GM23338 (cell line): Measurements from ENCODE around the gene ACYP1. TPM values are rescaled to one million over a fixed set of nuclear protein-coding genes. Genes with fewer than 3 reads are reported as not detected.

Experiments used
- ATAC-seq: fragments of 200-7000 bp; cut with Tn5 transposase; 3 replicates; pipeline ENCODE4 v1.9.1; 2020
- DNase-seq: peaks from one replicate; pipeline ENCODE4 v3.0.0-alpha.2; 2015; ENCODE audit warnings: low spot score
- H2AFZ ChIP-seq: fragments of 200-600 bp; sonication (generic); 2 replicates; pipeline ENCODE4 v1.8.0; 2016; ENCODE audit warnings: antibody characterized with exemption, mild to moderate bottlenecking, moderate library complexity
- H3F3A ChIP-seq: fragments of 200-600 bp; sonication (generic); replicated peaks from 2 replicates; pipeline ENCODE4 v1.8.0; 2017; ENCODE audit warnings: antibody characterized with exemption, mixed run types, low read depth
- H3K27ac ChIP-seq: fragments of 200-600 bp; sonication (generic); 2 replicates; pipeline ENCODE4 v1.6.1; 2016; ENCODE audit warnings: low read depth
- H3K27me3 ChIP-seq: fragments of 200-600 bp; sonication (generic); 2 replicates; pipeline ENCODE4 v1.8.0; 2016; ENCODE audit warnings: mild to moderate bottlenecking, mixed run types, moderate library complexity; ENCODE audit not compliant: insufficient read depth
- H3K36me3 ChIP-seq: fragments of 200-600 bp; sonication (generic); 2 replicates; pipeline ENCODE4 v1.8.0; 2016; ENCODE audit warnings: mild to moderate bottlenecking; ENCODE audit not compliant: insufficient read depth
- H3K4me1 ChIP-seq: fragments of 200-600 bp; sonication (generic); 2 replicates; pipeline ENCODE4 v1.8.0; 2016; ENCODE audit warnings: mild to moderate bottlenecking, moderate library complexity; ENCODE audit not compliant: insufficient read depth
- H3K4me2 ChIP-seq: fragments of 200-600 bp; sonication (generic); 2 replicates; pipeline ENCODE4 v1.7.1; 2017; ENCODE audit warnings: mixed run types
- H3K4me3 ChIP-seq: fragments of 200-600 bp; sonication (generic); 2 replicates; pipeline ENCODE4 v1.6.1; 2016; ENCODE audit warnings: mixed run types
- H3K79me2 ChIP-seq: fragments of 200-600 bp; sonication (generic); replicated peaks from 2 replicates; pipeline ENCODE4 v1.8.0; 2017; ENCODE audit warnings: mild to moderate bottlenecking; ENCODE audit not compliant: insufficient read depth
- H3K9me2 ChIP-seq: fragments of 200-600 bp; sonication (generic); 2 replicates; pipeline ENCODE4 v1.8.0; 2017; ENCODE audit not compliant: insufficient read depth
- H4K20me1 ChIP-seq: fragments of 200-600 bp; sonication (generic); replicated peaks from 2 replicates; pipeline ENCODE4 v1.8.0; 2017; ENCODE audit warnings: mild to moderate bottlenecking; ENCODE audit not compliant: insufficient read depth
- H3K27ac Mint-ChIP-seq: 2 replicates; pipeline ENCODE4 v1.8.0; 2020; ENCODE audit warnings: inconsistent platforms, mild to moderate bottlenecking, moderate library complexity, mixed read lengths
- H3K27me3 Mint-ChIP-seq: 3 replicates; pipeline ENCODE4 v1.8.0; 2022; ENCODE audit warnings: low read depth, mild to moderate bottlenecking, moderate library complexity, mixed read lengths, inconsistent platforms; ENCODE audit not compliant: insufficient read depth, poor library complexity
- H3K36me3 Mint-ChIP-seq: 3 replicates; pipeline ENCODE4 v1.8.0; 2021; ENCODE audit warnings: low read depth, mild to moderate bottlenecking, inconsistent platforms, moderate library complexity, mixed read lengths
- H3K4me1 Mint-ChIP-seq: 3 replicates; pipeline ENCODE4 v1.8.0; 2020; ENCODE audit warnings: mild to moderate bottlenecking, inconsistent platforms, mixed read lengths
- H3K4me3 Mint-ChIP-seq: 3 replicates; pipeline ENCODE4 v1.8.0; 2021; ENCODE audit warnings: moderate library complexity, mild to moderate bottlenecking, inconsistent platforms, mixed read lengths
- H3K9me3 Mint-ChIP-seq: 3 replicates; pipeline ENCODE4 v1.8.0; 2020; ENCODE audit warnings: moderate library complexity, mild to moderate bottlenecking, inconsistent platforms, mixed read lengths
- CREB1 ChIP-seq: fragments of 250-450 bp; sonication (Bioruptor Pico); IDR thresholded peaks from 2 replicates; pipeline ENCODE4 v1.5.0; 2020; ENCODE audit warnings: low read depth, mild to moderate bottlenecking, moderate library complexity
- CTCF ChIP-seq, 2 experiments: fragments of 200-600 bp in 1 of 2; sonication (generic) in 1 of 2; conservative IDR thresholded peaks; 2 replicates each; pipeline versions ENCODE4 v1.5.1 to v1.6.1; 2016 to 2017; ENCODE audit warnings: antibody characterized with exemption in 2 of 2, low read depth in 2 of 2, mild to moderate bottlenecking in 2 of 2, moderate library complexity in 1 of 2
- EZH2 ChIP-seq: fragments of 200-600 bp; sonication (generic); IDR thresholded peaks from one replicate; pipeline ENCODE4 v1.8.0; 2017; ENCODE audit warnings: antibody characterized with exemption, mild to moderate bottlenecking, low read depth; ENCODE audit not compliant: unreplicated experiment
- EZH2phosphoT487 ChIP-seq: fragments of 200-600 bp; sonication (generic); IDR thresholded peaks from one replicate; pipeline ENCODE4 v1.8.1; 2018; ENCODE audit warnings: antibody characterized with exemption; ENCODE audit not compliant: unreplicated experiment
- NANOG ChIP-seq: IDR thresholded peaks from 2 replicates; pipeline ENCODE4 v1.6.1; 2016; ENCODE audit warnings: antibody characterized with exemption, borderline replicate concordance
- POLR2AphosphoS5 ChIP-seq: IDR thresholded peaks from 2 replicates; pipeline ENCODE4 v1.6.1; 2016; ENCODE audit warnings: antibody characterized with exemption, low read depth
- STAT1 ChIP-seq: IDR thresholded peaks from one replicate; pipeline ENCODE4 v1.6.1; 2016; ENCODE audit warnings: antibody characterized with exemption; ENCODE audit not compliant: unreplicated experiment
- ZNF114 ChIP-seq: fragments of 250-450 bp; sonication (Bioruptor Pico); IDR thresholded peaks from 2 replicates; pipeline ENCODE4 v1.5.0; 2020; ENCODE audit warnings: mild to moderate bottlenecking, moderate library complexity
- ZNF331 ChIP-seq: fragments of 250-450 bp; sonication (Bioruptor Pico); IDR thresholded peaks from 2 replicates; pipeline ENCODE4 v1.5.0; 2020; ENCODE audit warnings: low read depth, mild to moderate bottlenecking, moderate library complexity
- ZNF462 ChIP-seq: fragments of 250-450 bp; sonication (Bioruptor Pico); IDR thresholded peaks from 2 replicates; pipeline ENCODE4 v1.5.0; 2020; ENCODE audit warnings: mild to moderate bottlenecking, moderate library complexity
- polyA plus RNA-seq: library from polyadenylated mRNA; unstranded; fragments of >200 nt; fragmentation: Nextera tagmentation; extraction: Ambion mirVana; gene quantifications from 2 replicates; pipeline ENCODE4 v1.2.1, GENCODE V29; 2016
- total RNA-seq: library from RNA; depleted of rRNA; stranded (reverse); fragments of >200 nt; shearing (Covaris generic); gene quantifications from 2 replicates; pipeline ENCODE4 v1.2.3, GENCODE V29; 2014

ACYP1 gene
- total and polyA plus RNA-seq, 2 experiments from 2014 or later: 18.4 to 104 TPM

DNA sequence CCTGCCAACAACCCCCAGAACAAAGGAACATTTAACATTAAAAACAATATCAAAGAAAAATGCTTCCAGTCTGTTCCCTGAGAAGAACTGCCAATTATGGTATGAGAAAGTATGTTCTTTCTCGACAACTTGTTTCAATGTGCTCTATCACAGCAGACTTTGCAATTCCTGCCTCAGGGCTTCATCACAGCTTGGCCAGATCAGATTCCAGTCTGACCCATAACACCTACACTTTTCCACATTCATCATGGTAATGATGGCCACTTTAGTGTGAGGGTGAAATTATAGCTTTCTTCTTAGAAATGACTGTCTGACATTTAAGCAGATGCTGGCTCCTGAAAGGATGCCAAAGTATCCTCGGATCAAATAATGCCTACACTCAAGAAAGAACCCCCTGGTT lies 46.1 kb upstream of the ACYP1 start (continued):
- no peak for TF ChIP-seq ZNF462
- TF ChIP-seq ZNF331: no peak
- no peak for TF ChIP-seq EZH2
- no peak for TF ChIP-seq NANOG
- no peak for TF ChIP-seq ZNF114 (CRISPR knock-in tag)
- TF ChIP-seq STAT1: no peak
- no peak for TF ChIP-seq EZH2phosphoT487

DNA sequence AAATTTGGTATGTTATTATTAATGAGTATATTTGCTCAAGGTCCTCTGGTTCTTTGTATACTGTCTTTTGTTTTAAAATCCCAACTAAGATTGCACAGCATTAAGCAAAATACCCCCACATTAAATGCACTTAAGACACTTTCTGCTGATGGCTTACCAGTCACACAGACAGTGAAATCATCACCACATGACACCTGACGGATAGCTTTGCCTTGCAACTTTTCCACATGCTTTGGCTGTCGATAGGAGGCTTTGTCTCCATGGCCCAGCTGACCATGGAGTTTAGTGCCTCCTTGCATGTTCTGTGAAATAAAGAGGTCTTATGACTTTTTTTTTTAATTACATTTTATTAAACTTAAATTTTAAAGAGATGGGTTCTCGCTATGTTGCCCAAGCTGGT lies 43.4 kb upstream of the ACYP1 start:
- no peaks in the 10 kb centered on the region for H3K4me1 Mint-ChIP-seq
- H3F3A ChIP-seq: no peaks in the 10 kb centered on the region
- no peak overlapping the region for H3K27ac ChIP-seq
- no peaks in the 10 kb centered on the region for H3K9me3 Mint-ChIP-seq
- no peak overlapping the region for H3K4me2 ChIP-seq
- H3K27ac Mint-ChIP-seq: no peak overlapping the region
- no peaks in the 10 kb centered on the region for H3K27me3 ChIP-seq
- peaks cover 24% of the 10 kb centered on the region for H3K36me3 ChIP-seq
- DNase-seq (no peak), ATAC-seq (no peak)
- no peaks in the 10 kb centered on the region for H3K27me3 Mint-ChIP-seq
- no peak overlapping the region for H3K4me3 Mint-ChIP-seq
- no peaks in the 10 kb centered on the region for H3K9me2 ChIP-seq
- no peaks in the 10 kb centered on the region for H3K79me2 ChIP-seq
- H3K4me1 ChIP-seq: no peaks in the 10 kb centered on the region
- H3K4me3 ChIP-seq: no peak overlapping the region
- peaks cover 79% of the 10 kb centered on the region for H3K36me3 Mint-ChIP-seq
- H2AFZ ChIP-seq: no peak overlapping the region
- no peaks in the 10 kb centered on the region for H4K20me1 ChIP-seq
- TF ChIP-seq CREB1 (CRISPR knock-in tag) (no peak), NANOG (no peak), STAT1 (no peak), EZH2phosphoT487 (no peak), CTCF (conservative IDR thresholded peaks at IDR 0.05; ENCODE audit: low read depth in 2 of 2) (no peak), ZNF114 (CRISPR knock-in tag) (no peak), POLR2AphosphoS5 (no peak)
